SK-N-SH (cell line): ENCODE measurements around the gene BRINP1.

ENCODE experiments used
- CHD2 ChIP-seq: fragments of 150-350 bp; IDR thresholded peaks from 2 replicates; pipeline ENCODE4 v1.6.1; 2018; ENCODE audit warnings: low read length; ENCODE audit not compliant: partially characterized antibody
- GABPA ChIP-seq: IDR thresholded peaks from 2 replicates; pipeline ENCODE4 v1.4.0; 2012; ENCODE audit warnings: low read depth, mild to moderate bottlenecking
- GATA2 ChIP-seq: sonication (generic); formaldehyde crosslinking; IDR thresholded peaks from 2 replicates; pipeline ENCODE4 v1.5.0; 2020; ENCODE audit warnings: mild to moderate bottlenecking, missing genetic modification reagents
- NRF1 ChIP-seq: IDR thresholded peaks from 2 replicates; pipeline ENCODE4 v1.6.1; 2012; ENCODE audit warnings: low read depth, mild to moderate bottlenecking, low read length
- POLR2AphosphoS5 ChIP-seq: IDR thresholded peaks from 2 replicates; pipeline ENCODE4 v1.6.1; 2012; ENCODE audit warnings: low read depth, low read length
- RAD21 ChIP-seq: IDR thresholded peaks from 2 replicates; pipeline ENCODE4 v1.6.1; 2012; ENCODE audit warnings: mild to moderate bottlenecking, low read length
- SIN3A ChIP-seq: IDR thresholded peaks from 2 replicates; pipeline ENCODE4 v1.6.1; 2012; ENCODE audit warnings: low read depth, mild to moderate bottlenecking, low read length, moderate library complexity, borderline replicate concordance
- TEAD4 ChIP-seq: IDR thresholded peaks from 2 replicates; pipeline ENCODE4 v1.4.0; 2012; ENCODE audit warnings: mild to moderate bottlenecking, borderline replicate concordance; ENCODE audit not compliant: insufficient read depth
- TF ChIP-seq, protein P1 (sequence below): IDR thresholded peaks from 2 replicates; pipeline ENCODE4 v1.4.0; 2012; ENCODE audit warnings: low read depth
- TF ChIP-seq, protein P2 (sequence below): fragments of 200-600 bp; sonication (generic); IDR thresholded peaks from 2 replicates; pipeline ENCODE4 v1.6.1; 2017; ENCODE audit warnings: antibody characterized with exemption, mild to moderate bottlenecking, moderate library complexity

DNA sequence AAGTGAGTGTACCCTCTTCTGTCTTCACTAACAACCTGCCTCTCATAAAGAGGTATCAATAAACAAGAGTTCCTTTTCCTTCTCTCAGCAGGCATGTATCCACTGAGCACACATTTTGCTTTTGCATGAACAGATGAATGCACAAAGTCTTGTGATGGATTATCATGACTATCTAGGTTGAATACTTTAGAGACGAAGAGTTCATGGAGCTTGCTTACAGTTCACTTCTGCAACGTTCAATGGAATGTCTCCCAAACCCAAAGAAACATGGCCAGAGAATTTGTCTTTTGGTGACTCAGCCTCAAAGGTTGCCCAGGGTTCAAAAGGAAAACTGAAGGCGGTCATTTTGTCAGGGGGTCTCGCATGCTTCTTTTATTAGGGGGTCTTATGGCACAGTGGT lies 55.4 kb downstream of the BRINP1 start:
- no peak for TF ChIP-seq SIN3A
- TF ChIP-seq GATA2 = no peak
- no peak for TF ChIP-seq GABPA
- TF ChIP-seq, protein P1, sequence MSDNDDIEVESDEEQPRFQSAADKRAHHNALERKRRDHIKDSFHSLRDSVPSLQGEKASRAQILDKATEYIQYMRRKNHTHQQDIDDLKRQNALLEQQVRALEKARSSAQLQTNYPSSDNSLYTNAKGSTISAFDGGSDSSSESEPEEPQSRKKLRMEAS = no peak
- TF ChIP-seq RAD21 = no peak
- TF ChIP-seq, protein P2, sequence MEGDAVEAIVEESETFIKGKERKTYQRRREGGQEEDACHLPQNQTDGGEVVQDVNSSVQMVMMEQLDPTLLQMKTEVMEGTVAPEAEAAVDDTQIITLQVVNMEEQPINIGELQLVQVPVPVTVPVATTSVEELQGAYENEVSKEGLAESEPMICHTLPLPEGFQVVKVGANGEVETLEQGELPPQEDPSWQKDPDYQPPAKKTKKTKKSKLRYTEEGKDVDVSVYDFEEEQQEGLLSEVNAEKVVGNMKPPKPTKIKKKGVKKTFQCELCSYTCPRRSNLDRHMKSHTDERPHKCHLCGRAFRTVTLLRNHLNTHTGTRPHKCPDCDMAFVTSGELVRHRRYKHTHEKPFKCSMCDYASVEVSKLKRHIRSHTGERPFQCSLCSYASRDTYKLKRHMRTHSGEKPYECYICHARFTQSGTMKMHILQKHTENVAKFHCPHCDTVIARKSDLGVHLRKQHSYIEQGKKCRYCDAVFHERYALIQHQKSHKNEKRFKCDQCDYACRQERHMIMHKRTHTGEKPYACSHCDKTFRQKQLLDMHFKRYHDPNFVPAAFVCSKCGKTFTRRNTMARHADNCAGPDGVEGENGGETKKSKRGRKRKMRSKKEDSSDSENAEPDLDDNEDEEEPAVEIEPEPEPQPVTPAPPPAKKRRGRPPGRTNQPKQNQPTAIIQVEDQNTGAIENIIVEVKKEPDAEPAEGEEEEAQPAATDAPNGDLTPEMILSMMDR = no peak
- no peak for TF ChIP-seq NRF1
- no peak for TF ChIP-seq CHD2
- TF ChIP-seq POLR2AphosphoS5 = no peak
- no peak for TF ChIP-seq TEAD4
